ENCODE results near the gene UNC13B. TPM values are rescaled to one million over a fixed set of nuclear protein-coding genes. Genes with fewer than 3 reads are reported as not detected.
A peak's percentile ranks its signal among the peaks of the same experiment; 100 is the strongest.

UNC13B gene
- 10 to 100 TPM; 12.9 to 14.6 TPM for total RNA-seq

GRCh38 chr9:35161713-35162604 is at the start of gene UNC13B:
TSS of gene UNC13B (plus strand) at chr9:35162009. CDS start at chr9:35162284, 275 bp downstream.
- peak in 1 of 2 donors; percentile 10 for TF ChIP-seq CTCF (IDR thresholded peaks at IDR 0.05)
- Histone ChIP-seq H3K36me3 (no peaks in the 10 kb centered on the region), H3K4me1 (peaks cover 0 to 26% of the 10 kb centered on the region in 2 donors), H3K27ac (peak within 1 kb of the TSS; percentile 93 to 97), H3K27me3 (no peaks in the 10 kb centered on the region), H3K9me3 (no peaks in the 10 kb centered on the region), H3K4me3 (peak within 1 kb of the TSS; percentile 83 to 86)
- peak; percentile 95 for DNase-seq (ENCODE audit: low spot score)

- Histone ChIP-seq H3K4me3 (no peak overlapping the region), H3K27ac (peak overlapping the region; percentile 90 to 98), H3K36me3 (peaks cover 12% of the 10 kb centered on the region), H3K27me3 (no peaks in the 10 kb centered on the region), H3K4me1 (peaks cover 0 to 71% of the 10 kb centered on the region in 2 donors), H3K9me3 (no peaks in the 10 kb centered on the region)
- peak; percentile 81 for DNase-seq (ENCODE audit: low spot score)
- no peak for TF ChIP-seq CTCF (IDR thresholded peaks at IDR 0.05)
Observed at GRCh38 chr9:35112257-35113020, 49.4 kb upstream of the UNC13B start.

GRCh38 chr9:35114113-35114839 is 47.5 kb upstream of the UNC13B start:
- peak overlapping the region; percentile 62 to 65 for H3K4me3 ChIP-seq
- no peaks in the 10 kb centered on the region for H3K9me3 ChIP-seq
- no peak for TF ChIP-seq CTCF (IDR thresholded peaks at IDR 0.05)
- H3K27ac ChIP-seq = peak overlapping the region; percentile 90 to 98
- H3K36me3 ChIP-seq = no peaks in the 10 kb centered on the region
- peak; percentile 95 for DNase-seq (ENCODE audit: low spot score)
- no peaks in the 10 kb centered on the region for H3K27me3 ChIP-seq
- H3K4me1 ChIP-seq = peaks cover 0 to 69% of the 10 kb centered on the region in 2 donors

GRCh38 chr9:35114840-35115628 is 46.8 kb upstream of the UNC13B start:
- Histone ChIP-seq H3K4me1 (peaks cover 0 to 62% of the 10 kb centered on the region in 2 donors), H3K27me3 (no peaks in the 10 kb centered on the region), H3K27ac (peak overlapping the region; percentile 90 to 98), H3K36me3 (no peaks in the 10 kb centered on the region), H3K9me3 (no peaks in the 10 kb centered on the region), H3K4me3 (peak overlapping the region; percentile 62 to 65)
- DNase-seq (ENCODE audit: low spot score) = peak; percentile 80
- no peak for TF ChIP-seq CTCF (IDR thresholded peaks at IDR 0.05)
